Transverse colon (tissue), 4 donors: Measurements from ENCODE around the gene RMDN3. TPM values are rescaled to one million over a fixed set of nuclear protein-coding genes. Genes with fewer than 3 reads are reported as not detected.

ENCODE experiments used
- DNase-seq: peaks from one replicate; pipeline ENCODE4 v3.0.0-alpha.2; 2019
- H3K27ac ChIP-seq, 4 donors: fragments of 200-600 bp; sonication (generic); 2 replicates each; pipeline ENCODE4 v1.5.1; 2016 to 2018; ENCODE audit warnings: inconsistent platforms in 4 of 4
- H3K27me3 ChIP-seq: fragments of 200-600 bp; sonication (generic); 2 replicates; pipeline ENCODE4 v1.5.1; 2017; ENCODE audit warnings: inconsistent platforms
- H3K36me3 ChIP-seq, 4 donors: fragments of 200-600 bp; sonication (generic); 2 replicates each; pipeline ENCODE4 v1.5.1; 2017 to 2019; ENCODE audit warnings: inconsistent platforms in 4 of 4
- H3K4me1 ChIP-seq, 4 donors: fragments of 200-600 bp; sonication (generic); 2 replicates each; pipeline ENCODE4 v1.5.1; 2017 to 2020; ENCODE audit warnings: inconsistent platforms in 4 of 4
- H3K4me3 ChIP-seq, 4 donors: fragments of 200-600 bp; sonication (generic); 1 replicate in 1 of 4; 2 replicates in 3 of 4; pipeline versions ENCODE4 v1.5.1 to v1.6.1; 2017 to 2019; ENCODE audit warnings: inconsistent platforms in 4 of 4
- H3K9me3 ChIP-seq, 2 donors: fragments of 200-600 bp; sonication (generic); 2 replicates each; pipeline ENCODE4 v1.5.1; 2017 to 2019; ENCODE audit warnings: inconsistent platforms in 2 of 2
- CTCF ChIP-seq, 5 experiments: fragments of 200-600 bp in 3 of 5; fragments of 450-650 bp in 2 of 5; sonication (generic) in 3 of 5; IDR thresholded peaks; 1 replicate in 2 of 5; 2 replicates in 3 of 5; pipeline ENCODE4 v1.5.1; 2016 to 2017; ENCODE audit warnings: antibody characterized with exemption in 5 of 5, inconsistent platforms in 3 of 5, mild to moderate bottlenecking in 2 of 5, moderate library complexity in 1 of 5
- EP300 ChIP-seq: sonication (generic); formaldehyde crosslinking; IDR thresholded peaks from one replicate; pipeline ENCODE4 v1.6.1; 2017; ENCODE audit warnings: antibody characterized with exemption, low read depth
- POLR2A ChIP-seq: fragments of 450-650 bp; IDR thresholded peaks from one replicate; pipeline ENCODE4 v1.6.1; 2016; ENCODE audit warnings: antibody characterized with exemption, mild to moderate bottlenecking, moderate library complexity
- POLR2AphosphoS5 ChIP-seq, 3 donors: sonication (generic); formaldehyde crosslinking; IDR thresholded peaks; one replicate each; pipeline ENCODE4 v1.6.1; 2016; ENCODE audit warnings: antibody characterized with exemption in 3 of 3
- WGBS, 2 donors: methylation state at CpG; one replicate each; pipeline ENCODE4 v1.1.5; 2018; ENCODE audit warnings: low coverage in 1 of 2; 5-methylcytosine and 5-hydroxymethylcytosine counted together
- in situ Hi-C, 4 donors: fragments of 200-750 bp; cut with MboI; loops; one replicate each; pipeline versions ENCODE4 v1.15.0 to v1.15.1; 2017; ENCODE audit warnings: low sequenced_read_pairs in 3 of 4, low pct_ligation_motif_present in 1 of 4, low pct_unique_long_range_greater_than_20kb in 1 of 4
- intact Hi-C: fragments of 100-400 bp; cut with DNase I; formaldehyde crosslinking; loops from one replicate; pipeline ENCODE4 v1.15.1; 2023; ENCODE audit warnings: low total_unique reads
- total RNA-seq, 4 donors: library from RNA; depleted of rRNA; stranded (reverse); fragments of >200 nt; gene quantifications; one replicate each; pipeline ENCODE4 v1.1.0, GENCODE V29; 2016

Gene RMDN3
- total RNA-seq, 4 donors from 2014 or later: 16.5 to 131 (median 32.7) TPM

- Histone ChIP-seq H3K4me3 (no peak overlapping the region), H3K36me3 (peaks cover 0 to 38% (median 11%) of the 10 kb centered on the region in 4 donors), H3K9me3 (no peaks in the 10 kb centered on the region), H3K27me3 (no peaks in the 10 kb centered on the region), H3K4me1 (peaks cover 13 to 27% (median 24%) of the 10 kb centered on the region in 4 donors), H3K27ac (no peak overlapping the region)
- in situ Hi-C loops (loop anchor here in 3 of 4 donors (10.0 to 25.0 kb wide), 3 partner anchors 79 to 186 kb away; partner anchors contain the start of genes KNL1 (in 1 of the 3) and RAD51 (in 1 of the 3)), intact Hi-C loops (no loop called here)
- no peak for TF ChIP-seq POLR2A
- TF ChIP-seq CTCF (IDR thresholded peaks at IDR 0.05): no peak
- no peak for TF ChIP-seq EP300
- no peak for TF ChIP-seq POLR2AphosphoS5 (IDR thresholded peaks at IDR 0.05)
- 83% methylated on average over 4 of the region's 8 CpGs; no CpG with 5 or more reads in 1 of the 2 donors for WGBS, 2 donors
- no peak for DNase-seq
Measured at GRCh38 chr15:40773496-40773895, 18.4 kb upstream of the RMDN3 start.

GRCh38 chr15:40772014-40772413 lies 17.0 kb upstream of the RMDN3 start:
- 91% methylated on average over 13 of the region's 13 CpGs; no CpG with 5 or more reads in 1 of the 2 donors for WGBS, 2 donors
- intact Hi-C loops (no loop called here), in situ Hi-C loops (loop anchor here in 3 of 4 donors (10.0 to 25.0 kb wide), 3 partner anchors 77 to 185 kb away; partner anchors contain the start of genes KNL1 (in 1 of the 3) and RAD51 (in 1 of the 3))
- Histone ChIP-seq H3K36me3 (peaks cover 0 to 23% (median 11%) of the 10 kb centered on the region in 4 donors), H3K4me1 (peaks cover 13 to 37% (median 33%) of the 10 kb centered on the region in 4 donors), H3K9me3 (no peaks in the 10 kb centered on the region), H3K4me3 (no peak overlapping the region), H3K27ac (no peak overlapping the region), H3K27me3 (no peaks in the 10 kb centered on the region)
- no peak for DNase-seq
- no peak for TF ChIP-seq POLR2A
- TF ChIP-seq EP300: no peak
- no peak for TF ChIP-seq POLR2AphosphoS5 (IDR thresholded peaks at IDR 0.05)
- TF ChIP-seq CTCF (IDR thresholded peaks at IDR 0.05): no peak

GRCh38 chr15:40771242-40771641 lies 16.2 kb upstream of the RMDN3 start:
- no peak for DNase-seq
- TF ChIP-seq POLR2AphosphoS5 (IDR thresholded peaks at IDR 0.05) (no peak), CTCF (IDR thresholded peaks at IDR 0.05) (no peak), POLR2A (no peak), EP300 (no peak)
- in situ Hi-C loops: loop anchor here in 3 of 4 donors (10.0 to 25.0 kb wide), 3 partner anchors 76 to 184 kb away; partner anchors contain the start of genes KNL1 (in 1 of the 3) and RAD51 (in 1 of the 3)
- WGBS, 2 donors: 91 to 100% methylated on average over 3 to 5 of the region's 5 CpGs
- Histone ChIP-seq H3K27me3 (no peaks in the 10 kb centered on the region), H3K4me3 (no peak overlapping the region), H3K4me1 (peaks cover 13 to 37% (median 33%) of the 10 kb centered on the region in 4 donors), H3K9me3 (no peaks in the 10 kb centered on the region), H3K27ac (peak overlapping the region in 1 of 4 donors; percentile 88), H3K36me3 (peaks cover 0 to 22% (median 10%) of the 10 kb centered on the region in 4 donors)
- intact Hi-C loops: no loop called here

GRCh38 chr15:40770147-40770721 lies 15.2 kb upstream of the RMDN3 start:
- peaks cover 0 to 14% (median 6%) of the 10 kb centered on the region in 4 donors for H3K36me3 ChIP-seq
- DNase-seq: peak; percentile 51
- peaks cover 13 to 44% (median 38%) of the 10 kb centered on the region in 4 donors for H3K4me1 ChIP-seq
- no peak overlapping the region for H3K4me3 ChIP-seq
- H3K27ac ChIP-seq: peak overlapping the region; percentile 77 to 88 (median 80)
- TF ChIP-seq EP300 (no peak), CTCF (IDR thresholded peaks at IDR 0.05) (no peak), POLR2A (no peak), POLR2AphosphoS5 (IDR thresholded peaks at IDR 0.05) (no peak)
- in situ Hi-C loops: loop anchor here in 3 of 4 donors (10.0 to 25.0 kb wide), 3 partner anchors 75 to 183 kb away; partner anchors contain the start of genes KNL1 (in 1 of the 3) and RAD51 (in 1 of the 3)
- WGBS, 2 donors: 68% methylated on average over 17 of the region's 17 CpGs; no CpG with 5 or more reads in 1 of the 2 donors
- intact Hi-C loops: no loop called here
- H3K27me3 ChIP-seq: no peaks in the 10 kb centered on the region
- H3K9me3 ChIP-seq: no peaks in the 10 kb centered on the region
